Chondrocyte (in vitro differentiated cells): Measurements from ENCODE around the gene MSL3. TPM values are rescaled to one million over a fixed set of nuclear protein-coding genes. Genes with fewer than 3 reads are reported as not detected.

Experiments used
- DNase-seq: peaks from one replicate; pipeline ENCODE4 v3.0.0; 2021; ENCODE audit warnings: mixed read lengths, low spot score
- H3K27ac Mint-ChIP-seq: one replicate; pipeline ENCODE4 v1.8.0; 2021; ENCODE audit warnings: mild to moderate bottlenecking, moderate library complexity, mixed read lengths; ENCODE audit not compliant: unreplicated experiment
- H3K27me3 Mint-ChIP-seq: 2 replicates; pipeline ENCODE4 v1.8.0; 2021; ENCODE audit warnings: low read depth, mixed read lengths
- H3K36me3 Mint-ChIP-seq: 2 replicates; pipeline ENCODE4 v1.8.0; 2021; ENCODE audit warnings: low read depth, mixed read lengths
- H3K4me1 Mint-ChIP-seq: 2 replicates; pipeline ENCODE4 v1.8.0; 2021; ENCODE audit warnings: low read depth, mild to moderate bottlenecking, mixed read lengths
- H3K4me3 Mint-ChIP-seq: one replicate; pipeline ENCODE4 v1.8.0; 2021; ENCODE audit warnings: mild to moderate bottlenecking, moderate library complexity, mixed read lengths; ENCODE audit not compliant: unreplicated experiment
- H3K9me3 Mint-ChIP-seq: 2 replicates; pipeline ENCODE4 v1.8.0; 2021; ENCODE audit warnings: low read depth, mixed read lengths
- total RNA-seq: library from RNA; stranded (reverse); gene quantifications from 3 replicates; pipeline ENCODE4 v1.2.1, GENCODE V29; 2021
- TF ChIP-seq, protein P1 (sequence below): fragments of 200-600 bp; sonication (generic); IDR thresholded peaks from 2 replicates; pipeline ENCODE4 v1.5.0; 2021; ENCODE audit warnings: antibody characterized with exemption, mild to moderate bottlenecking, moderate library complexity

MSL3 gene
- total RNA-seq, 1 donor from 2014 or later, result 25.2 TPM

DNA sequence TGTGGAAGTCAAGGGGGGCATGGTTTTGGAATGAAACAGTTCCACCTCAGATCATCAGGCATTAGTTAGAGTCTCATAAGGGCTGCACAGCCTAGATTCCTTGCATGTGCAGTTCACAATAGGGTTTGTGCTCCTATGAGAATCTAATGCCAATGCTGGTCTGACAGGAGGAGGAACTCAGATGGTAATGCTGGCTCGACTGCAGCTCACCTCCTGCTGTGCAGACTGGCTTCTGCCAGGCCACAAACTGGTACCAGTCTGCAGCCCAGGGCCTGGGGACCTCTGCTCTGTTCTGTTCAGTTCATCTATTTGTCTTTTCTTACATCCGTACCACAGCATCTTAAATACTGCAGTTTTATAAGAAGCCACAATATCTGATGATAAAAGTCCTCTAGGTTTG lies 12.2 kb upstream of the MSL3 start:
- H3K4me1 Mint-ChIP-seq, result no peaks in the 10 kb centered on the region
- no peak overlapping the region for H3K4me3 Mint-ChIP-seq
- H3K9me3 Mint-ChIP-seq, result peaks cover 5% of the 10 kb centered on the region
- no peaks in the 10 kb centered on the region for H3K36me3 Mint-ChIP-seq
- H3K27ac Mint-ChIP-seq, result no peak overlapping the region
- TF ChIP-seq, protein P1, sequence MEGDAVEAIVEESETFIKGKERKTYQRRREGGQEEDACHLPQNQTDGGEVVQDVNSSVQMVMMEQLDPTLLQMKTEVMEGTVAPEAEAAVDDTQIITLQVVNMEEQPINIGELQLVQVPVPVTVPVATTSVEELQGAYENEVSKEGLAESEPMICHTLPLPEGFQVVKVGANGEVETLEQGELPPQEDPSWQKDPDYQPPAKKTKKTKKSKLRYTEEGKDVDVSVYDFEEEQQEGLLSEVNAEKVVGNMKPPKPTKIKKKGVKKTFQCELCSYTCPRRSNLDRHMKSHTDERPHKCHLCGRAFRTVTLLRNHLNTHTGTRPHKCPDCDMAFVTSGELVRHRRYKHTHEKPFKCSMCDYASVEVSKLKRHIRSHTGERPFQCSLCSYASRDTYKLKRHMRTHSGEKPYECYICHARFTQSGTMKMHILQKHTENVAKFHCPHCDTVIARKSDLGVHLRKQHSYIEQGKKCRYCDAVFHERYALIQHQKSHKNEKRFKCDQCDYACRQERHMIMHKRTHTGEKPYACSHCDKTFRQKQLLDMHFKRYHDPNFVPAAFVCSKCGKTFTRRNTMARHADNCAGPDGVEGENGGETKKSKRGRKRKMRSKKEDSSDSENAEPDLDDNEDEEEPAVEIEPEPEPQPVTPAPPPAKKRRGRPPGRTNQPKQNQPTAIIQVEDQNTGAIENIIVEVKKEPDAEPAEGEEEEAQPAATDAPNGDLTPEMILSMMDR, result no peak
- peaks cover 4% of the 10 kb centered on the region for H3K27me3 Mint-ChIP-seq
- DNase-seq, result no peak

DNA sequence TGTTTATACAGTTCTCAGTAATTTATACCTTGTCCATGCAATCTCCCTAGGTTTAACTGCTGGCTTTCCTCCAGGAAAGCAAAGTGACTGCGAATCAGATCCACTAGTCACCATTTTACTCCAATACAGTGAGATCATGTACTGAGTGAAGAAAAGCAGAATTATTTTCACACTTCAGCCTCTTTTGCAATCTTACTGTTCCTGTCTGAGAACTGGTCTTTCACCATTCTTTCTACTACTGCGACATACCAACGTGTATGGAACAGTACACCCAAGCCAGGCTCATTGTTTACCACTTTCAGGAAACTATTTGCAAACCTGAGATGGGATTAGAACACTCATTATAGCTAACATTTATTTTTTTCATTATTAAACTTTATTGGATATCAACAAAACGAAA lies 8.0 kb upstream of the MSL3 start:
- no peaks in the 10 kb centered on the region for H3K36me3 Mint-ChIP-seq
- H3K4me3 Mint-ChIP-seq, result no peak overlapping the region
- H3K4me1 Mint-ChIP-seq, result no peaks in the 10 kb centered on the region
- peaks cover 10% of the 10 kb centered on the region for H3K9me3 Mint-ChIP-seq
- peaks cover 3% of the 10 kb centered on the region for H3K27me3 Mint-ChIP-seq
- no peak for DNase-seq
- no peak overlapping the region for H3K27ac Mint-ChIP-seq
- TF ChIP-seq, protein P1, result no peak

DNA sequence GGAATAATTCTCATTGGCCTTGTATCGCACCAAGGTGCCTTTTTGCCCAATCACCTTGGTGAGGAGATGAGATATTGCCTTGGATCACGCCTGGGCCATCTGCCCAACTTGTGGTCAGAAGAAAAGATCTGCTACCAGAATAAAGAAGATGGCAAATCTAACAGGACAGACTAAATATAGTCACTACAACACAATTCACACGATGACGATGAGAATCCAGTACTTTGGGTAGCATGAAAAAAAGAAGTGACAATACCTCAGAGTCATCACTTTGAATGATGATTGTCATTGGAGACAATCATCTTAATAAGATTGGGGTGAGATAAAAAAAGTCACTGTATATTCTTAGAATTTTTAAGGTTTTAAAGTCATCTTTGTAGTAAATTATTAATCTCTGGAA lies 7.3 kb upstream of the MSL3 start:
- no peak overlapping the region for H3K27ac Mint-ChIP-seq
- H3K9me3 Mint-ChIP-seq, result peaks cover 13% of the 10 kb centered on the region
- H3K27me3 Mint-ChIP-seq, result peaks cover 2% of the 10 kb centered on the region
- TF ChIP-seq, protein P1, result no peak
- H3K4me1 Mint-ChIP-seq, result no peaks in the 10 kb centered on the region
- no peaks in the 10 kb centered on the region for H3K36me3 Mint-ChIP-seq
- DNase-seq, result no peak
- no peak overlapping the region for H3K4me3 Mint-ChIP-seq

DNA sequence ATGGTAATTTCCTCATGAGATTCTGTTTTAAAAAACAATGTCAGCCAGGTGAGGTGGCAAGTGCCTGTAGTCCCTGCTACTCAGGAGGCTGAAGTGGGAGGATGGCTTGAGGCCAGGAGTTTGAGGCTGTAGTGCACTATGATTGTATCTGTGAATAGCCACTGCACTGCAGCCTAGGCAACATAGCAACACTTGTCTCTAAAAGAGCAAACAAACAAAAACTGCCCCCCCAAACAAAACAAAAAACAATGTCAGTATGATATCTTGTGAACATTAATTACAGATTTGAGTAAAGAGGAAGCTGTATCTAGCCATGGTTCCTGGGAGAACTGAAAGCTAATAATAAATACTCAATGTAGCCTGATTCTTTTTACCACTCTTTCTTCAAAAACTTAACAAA lies 6.8 kb upstream of the MSL3 start:
- Mint-ChIP-seq H3K36me3 (no peaks in the 10 kb centered on the region), H3K27me3 (peaks cover 1% of the 10 kb centered on the region), H3K4me1 (no peaks in the 10 kb centered on the region), H3K27ac (no peak overlapping the region), H3K9me3 (peaks cover 13% of the 10 kb centered on the region), H3K4me3 (no peak overlapping the region)
- DNase-seq, result no peak
- TF ChIP-seq, protein P1, result no peak

DNA sequence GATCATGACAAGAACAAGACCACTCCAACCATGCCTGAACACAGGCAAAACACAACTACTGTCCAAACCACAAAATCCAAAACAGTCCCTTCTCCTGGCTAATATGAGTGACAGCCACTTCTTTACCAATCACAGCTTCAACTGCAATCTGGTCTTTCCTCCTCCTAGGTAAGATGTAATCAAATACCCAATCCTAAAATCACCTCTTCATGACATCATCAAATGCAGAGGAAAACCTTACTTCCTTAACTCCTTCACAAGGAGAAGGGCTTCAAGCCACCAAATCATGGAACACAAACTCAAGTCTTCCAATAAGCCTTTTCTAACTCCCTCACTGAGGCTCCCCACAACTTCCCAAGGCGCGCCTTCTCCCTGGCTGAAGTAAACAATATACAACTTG lies 4.4 kb upstream of the MSL3 start:
- TF ChIP-seq, protein P1, result no peak
- no peak overlapping the region for H3K4me3 Mint-ChIP-seq
- H3K4me1 Mint-ChIP-seq, result peaks cover 4% of the 10 kb centered on the region
- no peaks in the 10 kb centered on the region for H3K36me3 Mint-ChIP-seq
- H3K9me3 Mint-ChIP-seq, result peaks cover 13% of the 10 kb centered on the region
- peaks cover 1% of the 10 kb centered on the region for H3K27me3 Mint-ChIP-seq
- no peak for DNase-seq
- H3K27ac Mint-ChIP-seq, result no peak overlapping the region
